Heart left ventricle (tissue), 16 donors: ENCODE results near the gene DOK3. TPM values are rescaled to one million over a fixed set of nuclear protein-coding genes. Genes with fewer than 3 reads are reported as not detected.

Source experiments
- ATAC-seq, 4 donors: fragments of 200-7000 bp; cut with Tn5 transposase; one replicate each; pipeline ENCODE4 v1.9.1; 2020 to 2022; ENCODE audit warnings: moderate library complexity in 4 of 4, mild to moderate bottlenecking in 3 of 4, moderate number of reproducible peaks in 1 of 4
- DNase-seq, 5 donors: peaks; one replicate each; pipeline ENCODE4 v3.0.0-alpha.2; 2020
- H3K27ac ChIP-seq, 12 donors: fragments of 200-600 bp; sonication (generic) in 4 of 12; one replicate each; pipeline versions ENCODE4 v1.5.0 to v1.8.0; 2016 to 2022; ENCODE audit warnings: mild to moderate bottlenecking in 2 of 12
- H3K27me3 ChIP-seq, 9 donors: fragments of 200-600 bp; sonication (generic) in 2 of 9; one replicate each; pipeline versions ENCODE4 v1.5.1 to v1.8.0; 2016 to 2022; ENCODE audit warnings: mild to moderate bottlenecking in 3 of 9
- H3K36me3 ChIP-seq, 9 donors: fragments of 200-600 bp; sonication (generic) in 2 of 9; one replicate each; pipeline versions ENCODE4 v1.5.0 to v1.8.0; 2018 to 2022; ENCODE audit warnings: mild to moderate bottlenecking in 2 of 9
- H3K4me1 ChIP-seq, 12 donors: fragments of 200-600 bp; sonication (generic) in 4 of 12; one replicate each; pipeline versions ENCODE4 v1.5.0 to v1.8.0; 2016 to 2022; ENCODE audit warnings: mild to moderate bottlenecking in 3 of 12
- H3K4me3 ChIP-seq, 12 donors: fragments of 200-600 bp; sonication (generic) in 4 of 12; one replicate each; pipeline versions ENCODE4 v1.5.0 to v1.8.0; 2017 to 2022; ENCODE audit warnings: mild to moderate bottlenecking in 9 of 12, moderate library complexity in 4 of 12
- H3K9me3 ChIP-seq, 12 donors: fragments of 200-600 bp; sonication (generic) in 4 of 12; one replicate each; pipeline versions ENCODE4 v1.5.0 to v1.8.0; 2016 to 2022; ENCODE audit warnings: mild to moderate bottlenecking in 1 of 12
- CTCF ChIP-seq, 12 donors: fragments of 200-600 bp; sonication (generic) in 4 of 12; IDR thresholded peaks; one replicate each; pipeline versions ENCODE4 v1.5.0 to v1.8.0; 2018 to 2022; ENCODE audit warnings: antibody characterized with exemption in 12 of 12, mild to moderate bottlenecking in 5 of 12
- POLR2A ChIP-seq, 2 donors: fragments of 450-650 bp; IDR thresholded peaks; one replicate each; pipeline ENCODE4 v1.6.1; 2017; ENCODE audit warnings: antibody characterized with exemption in 2 of 2, mild to moderate bottlenecking in 2 of 2, moderate library complexity in 2 of 2
- WGBS, 4 donors: extraction: QIAGEN DNeasy Blood & Tissue Kit in 2 of 4; methylation state at CpG; one replicate each; pipeline versions ENCODE4 v1.1.5 to v1.1.7; 2013 to 2018; 5-methylcytosine and 5-hydroxymethylcytosine counted together
- intact Hi-C, 10 donors: fragments of 100-400 bp; cut with DNase I; formaldehyde crosslinking; loops; one replicate each; pipeline versions ENCODE4 v1.11.1 to v1.14.2; 2022
- polyA plus RNA-seq, 2 donors: library from polyadenylated mRNA; stranded (reverse); fragments of 200-250 nt; gene quantifications; one replicate each; pipeline ENCODE4 v1.2.3, GENCODE V29; 2013
- total RNA-seq, 9 donors: library from RNA; depleted of rRNA in 2 of 9; stranded (reverse); fragments of >200 nt in 2 of 9; fragmentation: NEBNext Ultra II Directional in 3 of 9; extraction: Animal tissue kit (Norgen Biotek cat#: 25700) in 3 of 9; gene quantifications; one replicate each; pipeline versions ENCODE4 v1.1.0 to v1.2.4, GENCODE V29; 2016 to 2023
- donor health status: ischemic (EF 13 %, LVEDD 7.1; RV severe dilation, severe dysfunction).
- donor health status: healthy with polysubstance abuse.
- donor health status: DM: no; HTN: yes; CAD: no.
- donor health status: DM: no; HTN: no; CAD: no.
- donor health status: ischemic (EF 25% LVEDD 6.9; RV normal size, moderate dysfunction).
- donor health status: ischemic (EF 25% LVEDD 5.7; RV mildly dilated, moderate dysfunction).
- donor health status: healthy.
- donor health status: DM: yes; HTN: yes; CAD: no.
- donor health status: ischemic (EF 35%, LVEDD 5.7; RV mildly dilated, moderate dysfunction).
- donor health status: nonischemic (EF 11% LVEDD 7.7; RV severe dilation, severe dysfunction).
- donor health status: DM: yes; HTN: yes; CAD: no.
- donor health status: PGD.
- donor health status: ischemic (EF 29% LVEDD 5.4; RV normal size, mild dysfunction).
- donor health status: nonischemic (EF 23%, LVEDD 6.1; RV moderate dilation, normal function).

The DOK3 gene
- total and polyA plus RNA-seq, 11 donors = 0.77 to 23.8 (median 2.7) TPM

- peak in 1 of 5 donors; percentile 69 for DNase-seq
- Histone ChIP-seq H3K9me3 (no peaks in the 10 kb centered on the region), H3K36me3 (peaks cover 7 to 47% (median 27%) of the 10 kb centered on the region in 9 donors), H3K27me3 (no peaks in the 10 kb centered on the region), H3K4me1 (peaks cover 0 to 25% (median 0%) of the 10 kb centered on the region in 12 donors), H3K27ac (peak overlapping the region in 1 of 12 donors; percentile 93), H3K4me3 (peak overlapping the region in 7 of 12 donors; percentile 35 to 71 (median 45))
- intact Hi-C loops = loop anchor here in 1 of 10 donors (10.0 kb wide), 1 partner anchor 193 kb away; the partner anchor contains the start of gene MXD3
- TF ChIP-seq POLR2A (IDR thresholded peaks at IDR 0.05) (no peak), CTCF (IDR thresholded peaks at IDR 0.05) (no peak)
- ATAC-seq = no peak
- WGBS, 4 donors = 88 to 94% (median 91%) methylated on average over 3 to 26 of the region's 26 CpGs
These were observed 1.4 kb downstream of the DOK3 start for GRCh38 chr5:177508221-177508611.

GRCh38 chr5:177507596-177508220 lies 1.9 kb downstream of the DOK3 start:
- peaks cover 0 to 26% (median 0%) of the 10 kb centered on the region in 12 donors for H3K4me1 ChIP-seq
- peak in 1 of 5 donors; percentile 69 for DNase-seq
- peak overlapping the region in 7 of 12 donors; percentile 35 to 71 (median 45) for H3K4me3 ChIP-seq
- no peaks in the 10 kb centered on the region for H3K27me3 ChIP-seq
- ATAC-seq = no peak
- peak overlapping the region in 1 of 12 donors; percentile 93 for H3K27ac ChIP-seq
- 84 to 93% (median 87%) methylated on average over 17 of the region's 17 CpGs for WGBS, 4 donors
- no peak for TF ChIP-seq CTCF (IDR thresholded peaks at IDR 0.05)
- H3K36me3 ChIP-seq = peaks cover 7 to 42% (median 22%) of the 10 kb centered on the region in 9 donors
- intact Hi-C loops = loop anchor here in 1 of 10 donors (10.0 kb wide), 1 partner anchor 193 kb away; the partner anchor contains the start of gene MXD3
- no peaks in the 10 kb centered on the region for H3K9me3 ChIP-seq

GRCh38 chr5:177507165-177507564 lies 2.5 kb downstream of the DOK3 start:
- ATAC-seq (no peak), DNase-seq (no peak)
- intact Hi-C loops = loop anchor here in 1 of 10 donors (10.0 kb wide), 1 partner anchor 192 kb away; the partner anchor contains the start of gene MXD3
- TF ChIP-seq CTCF (IDR thresholded peaks at IDR 0.05) (no peak), POLR2A (IDR thresholded peaks at IDR 0.05) (no peak)
- Histone ChIP-seq H3K27me3 (no peaks in the 10 kb centered on the region), H3K4me3 (peak overlapping the region in 1 of 12 donors; percentile 71), H3K4me1 (peaks cover 0 to 32% (median 0%) of the 10 kb centered on the region in 12 donors), H3K36me3 (peaks cover 3 to 36% (median 16%) of the 10 kb centered on the region in 9 donors), H3K9me3 (no peaks in the 10 kb centered on the region), H3K27ac (no peak overlapping the region)
- WGBS, 4 donors = 82 to 90% (median 86%) methylated on average over 9 of the region's 9 CpGs

- intact Hi-C loops = loop anchor here in 1 of 10 donors (10.0 kb wide), 1 partner anchor 190 kb away; the partner anchor contains the start of gene MXD3
- no peaks in the 10 kb centered on the region for H3K9me3 ChIP-seq
- no peaks in the 10 kb centered on the region for H3K27me3 ChIP-seq
- DNase-seq = no peak
- H3K4me3 ChIP-seq = no peak overlapping the region
- H3K36me3 ChIP-seq = peaks cover 0 to 20% (median 0%) of the 10 kb centered on the region in 9 donors
- H3K27ac ChIP-seq = no peak overlapping the region
- TF ChIP-seq CTCF (IDR thresholded peaks at IDR 0.05) (no peak), POLR2A (IDR thresholded peaks at IDR 0.05) (no peak)
- no peak for ATAC-seq
- WGBS, 4 donors = 98 to 100% (median 98%) methylated on average over 1 to 4 of the region's 4 CpGs; no CpG with 5 or more reads in 1 of the 4 donors
- H3K4me1 ChIP-seq = peaks cover 0 to 38% (median 10%) of the 10 kb centered on the region in 12 donors
These were observed 4.6 kb downstream of the DOK3 start for GRCh38 chr5:177505075-177505474.
